GM18511 (cell line): ENCODE results near the gene PCGF2.
A peak's percentile ranks its signal among the peaks of the same experiment; 100 is the strongest.

Experiments
- ATAC-seq: cut with Tn5 transposase; IDR thresholded peaks from one replicate; pipeline ENCODE4 v1.9.1; 2021; ENCODE audit warnings: mild to moderate bottlenecking, moderate library complexity; ENCODE audit not compliant: unreplicated experiment

Gene PCGF2

DNA sequence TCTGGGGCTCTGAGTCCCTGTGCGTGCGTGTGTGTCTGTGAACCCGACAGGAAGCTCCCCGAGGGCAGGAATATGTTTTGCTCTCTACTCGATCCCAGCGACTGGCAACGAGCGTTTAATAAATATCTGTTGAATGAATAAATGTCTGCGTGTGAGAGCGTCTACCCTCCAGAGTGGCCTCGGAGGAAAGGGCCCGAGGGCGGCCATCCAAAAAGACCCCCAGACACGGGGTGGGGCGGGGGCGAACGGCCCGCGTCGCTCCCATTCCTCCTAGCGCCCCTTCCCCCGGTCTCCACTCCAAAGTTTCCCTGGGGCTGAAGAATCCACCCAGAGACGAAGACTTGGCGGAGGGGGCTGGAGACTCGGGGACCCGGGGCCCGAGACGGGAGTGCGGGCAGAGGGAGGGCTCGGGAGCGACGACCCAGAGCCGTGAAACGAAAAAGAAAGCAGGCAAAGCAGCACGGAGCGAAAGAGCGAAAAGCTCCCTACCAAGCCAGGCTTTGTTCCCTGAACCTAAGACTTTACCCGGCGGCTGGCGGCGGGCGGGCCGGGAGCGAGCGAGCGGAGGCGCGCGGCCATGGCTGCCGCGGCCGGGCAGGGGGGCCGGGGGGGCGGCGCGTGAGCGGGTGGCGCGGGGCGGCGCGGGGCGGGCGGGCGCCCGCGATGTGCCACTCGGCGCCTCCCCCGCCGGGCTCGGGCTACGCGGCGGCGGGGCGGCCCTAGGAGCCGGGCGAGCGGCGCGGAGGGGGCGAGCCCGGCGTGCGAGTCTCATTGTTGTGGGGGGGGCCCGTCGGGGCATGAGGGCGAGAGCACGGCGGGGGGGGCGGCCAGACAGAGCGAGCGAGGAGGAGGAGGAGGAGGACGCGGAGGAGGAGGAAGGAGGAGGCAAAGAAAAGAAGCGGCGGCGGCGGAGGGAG is 43.3 kb downstream of the PCGF2 start, which contains the start of gene MLLT6:
Gene MLLT6, plus strand, starts transcription at position 668 of the 917 bp plus-strand sequence. CDS start 360 bp downstream, outside the sequence.
- ATAC-seq, result no peak

DNA sequence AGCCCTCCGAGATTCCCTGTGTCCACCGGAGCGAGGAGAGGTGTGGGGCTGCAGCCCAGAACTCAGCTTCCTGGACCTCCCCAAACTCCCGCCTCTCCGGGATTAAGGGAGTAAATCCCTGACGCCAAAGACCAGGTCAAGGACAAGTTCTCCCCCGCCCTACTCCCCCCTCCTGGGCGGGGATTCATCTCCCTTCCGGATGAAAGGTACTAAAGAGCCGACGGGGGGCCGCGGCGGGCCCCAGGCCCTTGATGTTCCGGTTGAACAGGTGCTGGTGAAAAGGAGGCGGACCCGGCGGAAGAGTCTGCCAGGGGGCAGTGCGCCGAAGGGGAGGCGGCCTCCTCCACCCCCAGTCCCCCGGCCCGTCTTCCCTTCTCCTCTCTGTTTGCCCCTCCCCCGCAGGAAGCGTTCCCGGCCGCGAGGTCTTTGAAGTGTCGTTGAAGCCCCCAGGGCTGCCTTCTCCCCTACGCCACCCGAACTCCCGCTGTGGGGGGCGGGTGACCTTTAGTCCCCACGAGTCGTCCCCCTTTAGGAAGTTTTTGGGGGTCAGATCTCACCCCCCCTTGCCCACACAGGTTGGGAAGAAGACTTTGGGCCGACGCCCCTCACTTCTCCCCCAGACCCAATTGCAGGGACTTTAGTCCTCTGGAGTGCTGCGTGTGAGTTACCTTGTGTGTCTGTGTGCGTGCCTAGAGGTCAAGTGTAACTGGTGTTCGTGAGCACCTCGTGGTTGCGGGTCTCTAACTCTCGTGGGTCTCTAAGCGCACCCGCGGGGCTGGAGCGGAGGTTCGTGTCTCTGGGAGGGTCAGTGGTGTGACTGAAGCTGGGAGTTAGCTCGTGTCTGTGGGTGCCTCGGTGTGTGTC is 44.2 kb downstream of the PCGF2 start:
- no peak for ATAC-seq

DNA sequence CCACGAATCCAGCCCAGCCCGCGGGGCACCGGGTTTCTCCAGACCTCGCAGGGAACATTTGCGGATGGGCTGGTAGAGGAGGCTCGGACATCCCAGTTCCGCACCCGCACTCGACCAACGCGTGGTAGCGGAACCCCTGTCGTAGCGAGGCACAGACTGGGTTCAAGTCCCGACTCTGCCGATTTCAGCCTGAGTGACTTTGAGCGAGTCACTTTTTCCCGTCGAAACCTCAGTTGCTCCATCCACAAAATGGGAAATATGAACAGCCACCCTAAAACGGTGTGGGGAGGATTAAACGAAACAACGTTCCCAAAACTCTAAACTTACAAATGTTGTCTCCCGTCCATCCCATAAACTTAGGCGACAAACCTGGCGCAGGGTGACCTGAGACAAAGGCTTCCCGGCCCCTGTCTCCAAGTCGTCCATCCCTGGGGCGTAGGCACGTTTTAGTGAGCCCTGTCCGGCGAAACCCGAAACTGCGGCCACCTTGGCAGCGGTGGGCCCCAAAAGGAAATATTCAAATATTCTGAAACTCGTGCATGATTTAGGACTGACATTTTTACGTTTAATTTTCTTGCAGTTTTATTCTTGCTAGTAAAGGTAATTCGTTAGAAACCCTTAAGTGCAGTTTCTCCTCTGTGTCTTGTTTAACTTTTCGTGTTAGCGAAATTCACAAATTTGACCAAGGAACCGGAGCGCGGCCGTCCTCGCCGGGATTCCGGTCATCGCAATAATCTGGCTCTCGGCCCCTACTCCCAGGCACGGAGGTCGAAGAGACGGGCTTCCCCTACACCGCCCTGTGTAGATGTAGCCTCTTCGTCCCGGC is 45.0 kb downstream of the PCGF2 start:
- ATAC-seq, result no peak

DNA sequence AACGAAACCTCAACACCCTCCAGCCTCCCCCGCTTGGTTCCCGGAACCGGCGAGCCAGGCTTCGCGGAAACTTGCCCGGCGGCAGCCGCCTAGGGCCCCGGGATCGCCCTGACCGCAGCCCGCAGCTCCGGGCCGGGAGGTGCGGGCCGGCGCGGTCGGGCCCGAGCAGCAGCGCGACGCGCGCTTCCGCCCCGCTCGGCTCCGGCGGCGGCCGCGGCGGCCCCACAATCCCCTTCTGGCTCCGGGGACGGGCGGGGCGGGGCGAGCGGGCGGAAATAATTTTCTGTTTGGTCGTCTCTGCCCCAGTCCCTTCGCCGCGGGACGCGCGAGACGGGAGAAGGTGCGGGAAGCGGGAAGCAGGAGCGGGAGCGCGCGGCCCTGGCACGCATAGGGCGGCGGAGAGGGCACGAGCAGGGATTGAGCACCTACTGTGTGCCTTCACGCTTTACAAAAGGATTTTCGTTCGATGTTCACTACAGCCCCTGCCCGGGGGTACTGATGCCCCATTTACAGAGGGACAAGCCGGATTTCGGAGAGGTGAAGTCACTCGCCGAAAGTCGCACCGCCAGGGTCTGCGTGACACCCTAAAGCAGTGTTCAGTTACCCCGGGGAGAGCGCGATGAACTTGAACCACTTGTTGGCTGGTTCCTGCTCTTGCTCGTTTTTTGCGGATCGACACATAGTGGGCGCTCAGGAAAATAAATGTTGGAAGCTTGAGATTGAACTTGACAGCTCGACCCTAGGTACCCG is 45.8 kb downstream of the PCGF2 start:
- ATAC-seq, result peak; percentile 38

DNA sequence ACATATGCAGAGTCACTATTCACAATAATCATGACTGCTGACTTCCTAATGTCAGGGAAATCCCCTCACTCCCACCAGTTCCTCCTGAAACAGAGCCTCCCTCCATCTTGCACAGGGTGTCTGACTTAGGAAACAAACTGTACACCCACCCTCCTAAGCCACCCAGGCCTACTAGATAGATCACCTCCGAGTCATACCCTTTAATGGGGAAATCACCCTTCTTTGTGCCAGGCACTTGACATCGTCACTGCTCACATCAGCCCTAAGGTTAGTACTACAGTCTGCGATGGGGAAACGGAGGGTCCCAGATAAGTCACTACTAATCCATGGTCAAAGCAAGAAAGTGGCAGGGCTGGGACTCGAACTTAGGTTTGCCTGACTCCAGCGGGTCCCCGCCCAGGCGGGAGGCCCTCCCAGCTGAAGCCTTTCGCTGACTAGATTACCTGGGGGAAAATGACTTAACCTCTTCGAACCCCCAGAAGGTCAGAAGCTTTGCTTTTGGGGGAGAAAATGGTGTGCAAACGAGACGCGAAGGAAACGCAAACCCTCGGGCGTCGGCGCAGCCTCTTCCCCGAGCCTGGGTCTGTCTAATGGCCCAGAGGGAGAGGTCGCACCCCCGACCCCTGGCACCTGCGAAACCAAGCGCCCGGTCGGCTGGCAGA is 46.5 kb downstream of the PCGF2 start:
- peak; percentile 29 for ATAC-seq

DNA sequence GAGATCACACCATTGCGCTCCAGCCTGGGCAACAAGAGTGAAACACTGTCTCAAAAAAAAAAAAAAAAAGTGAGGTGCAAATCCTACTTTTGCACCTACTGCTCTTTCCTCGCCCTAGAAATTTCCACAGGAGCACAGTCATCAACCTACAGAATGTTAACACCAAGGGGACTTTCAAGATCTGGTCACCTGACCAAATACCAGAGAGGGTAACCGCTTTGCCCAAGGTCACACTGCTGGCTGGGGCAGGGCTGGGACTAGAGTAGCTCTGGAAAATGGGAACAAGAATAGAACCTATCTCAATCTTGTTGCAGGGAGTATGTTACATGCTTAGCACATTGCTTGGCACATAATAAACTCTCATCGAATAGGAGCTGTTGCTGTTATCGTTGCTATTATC is 49.4 kb downstream of the PCGF2 start:
- ATAC-seq, result no peak

DNA sequence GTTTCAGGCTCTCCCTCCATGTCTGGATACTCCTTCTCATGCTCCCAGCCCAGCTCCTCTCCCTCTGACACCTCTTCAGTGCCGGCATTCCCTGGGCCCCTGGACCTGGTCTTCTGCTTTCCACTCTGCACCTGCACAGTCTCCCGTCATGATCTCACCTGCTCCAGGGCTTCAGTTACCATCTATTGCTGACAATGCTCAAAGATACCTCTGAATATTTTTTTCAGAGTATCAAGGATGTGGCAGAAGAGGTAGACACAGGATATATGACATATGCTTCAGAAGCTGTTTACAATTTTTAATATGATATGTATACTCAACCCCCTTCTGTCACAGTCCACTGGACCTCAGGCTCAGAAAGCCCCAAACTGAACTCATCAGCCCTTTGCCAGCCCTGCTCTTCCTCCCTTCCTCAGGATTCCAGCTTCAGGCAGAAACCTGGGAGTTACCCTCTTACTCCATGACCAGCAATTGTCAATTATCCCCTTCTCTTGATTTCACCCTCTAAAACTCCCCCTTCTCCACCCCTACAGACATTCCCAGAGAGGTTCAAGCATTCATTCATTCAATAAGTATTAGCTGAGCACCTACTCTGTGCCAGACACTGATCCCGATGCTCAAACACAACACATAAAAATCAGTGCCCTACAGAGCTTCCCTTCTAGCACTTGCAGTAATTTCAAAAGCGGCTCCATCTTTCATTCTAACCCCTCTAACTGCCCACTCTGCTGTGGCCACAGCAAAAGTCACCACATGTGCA is 50.9 kb downstream of the PCGF2 start:
- no peak for ATAC-seq

DNA sequence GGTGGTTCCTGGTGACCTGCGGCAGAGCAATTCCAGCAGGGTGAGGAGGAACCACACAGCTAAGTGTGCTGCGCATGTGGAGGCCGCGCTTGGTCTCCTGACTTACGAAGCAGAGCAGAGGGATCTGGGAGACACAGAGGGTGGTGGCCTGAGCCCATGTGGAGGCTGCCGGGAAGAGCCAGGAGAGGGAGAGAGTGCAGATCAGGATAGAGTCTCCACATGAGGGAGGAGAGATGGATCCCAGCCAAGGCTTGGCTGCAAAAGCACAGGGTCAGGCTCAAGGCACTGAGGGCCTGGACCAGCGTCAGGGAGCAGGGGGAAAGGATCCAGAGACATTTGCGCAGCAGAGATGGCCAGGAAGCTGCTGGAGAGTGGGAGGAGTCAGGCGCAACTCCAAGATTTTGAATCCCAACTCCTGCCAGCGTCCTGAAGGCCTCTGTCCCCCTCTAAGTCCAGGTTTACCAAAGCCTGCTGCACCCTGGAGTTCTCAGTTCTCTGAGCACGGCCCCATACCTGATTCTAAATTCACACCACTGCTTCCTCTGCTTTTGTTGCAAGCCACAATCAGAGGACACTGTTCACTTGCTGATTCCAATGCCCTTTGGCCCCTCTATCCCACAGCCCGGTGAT is 54.3 kb downstream of the PCGF2 start:
- no peak for ATAC-seq

DNA sequence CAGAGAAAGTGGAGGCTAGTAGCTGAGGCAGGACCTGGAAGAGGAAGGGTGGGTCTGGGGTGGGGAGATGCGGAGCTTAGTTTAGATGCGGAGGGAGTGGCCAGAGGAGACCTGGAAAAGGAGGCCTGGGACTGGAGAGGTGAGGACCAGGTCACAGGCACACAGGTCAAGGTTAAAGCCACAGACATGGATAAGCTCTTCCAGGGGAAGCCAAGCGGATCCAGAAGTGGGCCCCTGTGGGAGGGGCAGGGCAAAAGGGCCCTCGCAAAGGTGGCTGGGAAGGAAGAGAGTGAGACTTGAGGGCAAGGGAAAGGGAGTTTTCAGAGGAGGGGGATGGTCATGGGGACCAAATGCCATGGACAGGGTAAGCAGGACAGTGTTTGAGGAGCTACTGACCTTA is 57.0 kb downstream of the PCGF2 start:
- no peak for ATAC-seq

DNA sequence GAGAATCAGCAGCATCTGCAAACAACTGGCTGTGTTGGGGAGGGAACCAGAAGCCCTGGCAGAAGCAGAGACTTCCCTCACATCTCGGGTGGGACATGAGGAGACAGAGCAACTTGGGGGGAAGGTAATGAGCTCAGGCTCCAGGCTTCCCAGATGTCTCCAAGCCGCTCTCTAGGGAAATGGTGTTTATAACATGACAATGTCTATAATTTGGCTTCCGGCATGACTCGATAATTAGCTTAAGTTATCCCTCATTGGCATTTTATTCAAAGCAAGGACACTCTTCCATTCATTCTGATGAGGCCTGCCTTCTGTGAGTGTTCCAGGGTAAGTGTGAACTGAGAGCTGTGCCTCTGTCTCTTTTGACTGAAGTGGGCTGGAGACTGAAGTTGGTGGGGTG is 57.8 kb downstream of the PCGF2 start:
- ATAC-seq, result no peak

DNA sequence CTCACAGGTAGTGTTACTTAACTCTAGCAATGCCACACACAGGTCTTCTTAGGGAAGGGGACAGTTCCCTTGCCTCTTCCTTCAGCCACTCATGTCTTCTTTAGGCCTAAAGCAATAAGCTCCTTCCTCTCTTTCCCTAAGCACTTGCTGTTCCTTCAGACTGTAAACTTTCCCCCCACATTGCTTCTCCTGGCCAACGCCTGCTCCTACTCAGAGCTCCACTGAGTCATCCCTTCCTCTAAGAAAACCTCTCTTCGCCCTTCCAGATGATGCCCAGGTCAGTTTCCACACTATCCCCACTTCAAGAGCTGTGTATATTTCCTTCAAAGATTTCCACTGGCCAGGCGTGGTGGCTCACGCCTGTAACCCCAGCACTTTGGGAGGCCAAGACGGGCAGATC is 60.9 kb downstream of the PCGF2 start:
- no peak for ATAC-seq

DNA sequence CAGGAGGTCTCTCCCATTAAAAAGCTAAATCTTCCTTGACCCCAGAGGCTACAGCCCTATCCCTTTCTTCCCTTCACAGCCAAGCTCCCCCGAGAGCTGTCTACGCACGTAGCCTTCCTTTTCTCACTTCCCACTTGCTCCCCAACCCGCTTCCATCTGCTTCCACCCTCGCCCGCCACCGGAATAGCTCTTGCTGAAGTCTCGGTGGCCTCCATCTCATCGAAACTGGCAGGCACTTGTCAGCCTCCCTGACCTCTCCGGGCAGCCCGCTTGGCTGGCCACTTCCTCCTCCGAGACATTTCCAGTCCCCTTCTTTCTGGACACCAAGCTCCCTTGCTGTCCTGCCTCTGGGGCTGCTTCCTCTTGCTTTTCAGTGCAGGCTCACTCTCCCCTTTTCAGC is 62.6 kb downstream of the PCGF2 start:
- no peak for ATAC-seq
